PC-9 (cell line): ENCODE data around the gene EML2. TPM values are rescaled to one million over a fixed set of nuclear protein-coding genes. Genes with fewer than 3 reads are reported as not detected.

Experiments
- BruUV-seq: library from RNA; stranded (reverse); fragments of 400-500 nt; replicated peaks from 2 replicates; lab custom pipeline; 2021; lab: Mats Ljungman, UMichigan
- CTCF ChIA-PET: fragments of 300-600 bp; sonication (Branson Sonifier 250); formaldehyde crosslinking; loops from one replicate; lab custom pipeline; 2022; ENCODE audit warnings: antibody characterized with exemption; lab: Charles Lee
- POLR2A ChIA-PET: fragments of 300-600 bp; sonication (Branson Sonifier 250); formaldehyde crosslinking; loops from one replicate; lab custom pipeline; 2022; ENCODE audit warnings: antibody characterized with exemption; ENCODE audit not compliant: unreplicated experiment; lab: Charles Lee
- DNase-seq, 2 experiments: peaks; one replicate each; pipeline versions ENCODE4 v3.0.0 to v3.0.0-alpha.2; 2015 to 2022; ENCODE audit warnings: mixed read lengths in 1 of 2
- H2AFZ ChIP-seq: fragments of 200-600 bp; sonication (generic); 2 replicates; pipeline ENCODE4 v1.8.1; 2017; ENCODE audit warnings: antibody characterized with exemption
- H3F3A ChIP-seq: fragments of 200-600 bp; sonication (generic); 2 replicates; pipeline ENCODE4 v1.8.1; 2017; ENCODE audit warnings: antibody characterized with exemption, mild to moderate bottlenecking, low read depth; ENCODE audit not compliant: insufficient read depth
- H3K27ac ChIP-seq: fragments of 200-600 bp; sonication (generic); 2 replicates; pipeline ENCODE4 v1.6.1; 2016; ENCODE audit warnings: mixed run types
- H3K27me3 ChIP-seq: fragments of 200-600 bp; sonication (generic); 2 replicates; pipeline ENCODE4 v1.6.1; 2016; ENCODE audit warnings: low read depth, mixed run types; ENCODE audit not compliant: insufficient read depth
- H3K36me3 ChIP-seq: fragments of 200-600 bp; sonication (generic); 2 replicates; pipeline ENCODE4 v1.6.1; 2016; ENCODE audit warnings: low read depth, mixed run types
- H3K4me1 ChIP-seq: fragments of 200-600 bp; sonication (generic); replicated peaks from 2 replicates; pipeline ENCODE4 v1.6.1; 2016; ENCODE audit warnings: mixed run types; ENCODE audit not compliant: insufficient read depth
- H3K4me2 ChIP-seq: fragments of 200-600 bp; sonication (generic); 2 replicates; pipeline ENCODE4 v1.6.1; 2017; ENCODE audit warnings: mixed run types
- H3K4me3 ChIP-seq: fragments of 200-600 bp; sonication (generic); 2 replicates; pipeline ENCODE4 v1.6.1; 2016; ENCODE audit warnings: mixed run types
- H3K79me2 ChIP-seq: fragments of 200-600 bp; sonication (generic); 2 replicates; pipeline ENCODE4 v1.6.1; 2017; ENCODE audit warnings: low read depth, mixed run types
- H3K9me2 ChIP-seq: fragments of 200-600 bp; sonication (generic); 2 replicates; pipeline ENCODE4 v1.8.1; 2017; ENCODE audit warnings: mild to moderate bottlenecking; ENCODE audit not compliant: insufficient read depth
- H3K9me3 ChIP-seq: fragments of 200-600 bp; sonication (generic); 2 replicates; pipeline ENCODE4 v1.8.1; 2016; ENCODE audit warnings: low read depth; ENCODE audit not compliant: insufficient read depth
- H4K20me1 ChIP-seq: fragments of 200-600 bp; sonication (generic); 2 replicates; pipeline ENCODE4 v1.8.1; 2017; ENCODE audit not compliant: insufficient read depth
- CTCF ChIP-seq: fragments of 200-600 bp; sonication (generic); conservative IDR thresholded peaks from 2 replicates; pipeline ENCODE4 v1.6.1; 2017; ENCODE audit warnings: mixed run types, antibody characterized with exemption, mild to moderate bottlenecking, moderate library complexity
- EZH2 ChIP-seq: fragments of 200-600 bp; sonication (generic); IDR thresholded peaks from 2 replicates; pipeline ENCODE4 v1.8.0; 2017; ENCODE audit warnings: antibody characterized with exemption, low read depth
- intact Hi-C: fragments of 100-400 bp; cut with micrococcal nuclease; formaldehyde crosslinking; loops from one replicate; pipeline ENCODE4 v1.10.0; 2022; ENCODE audit not compliant: unreplicated experiment
- total RNA-seq: library from RNA; stranded (reverse); gene quantifications from 2 replicates; pipeline ENCODE4 v1.2.3, GENCODE V29; 2021

EML2 gene
- total RNA-seq, 1 experiment from 2014 or later: 61.7 TPM

GRCh38 chr19:45643024-45643926 is 4.1 kb upstream of the EML2 start:
- Histone ChIP-seq H3K27me3 (no peaks in the 10 kb centered on the region), H3K36me3 (no peaks in the 10 kb centered on the region), H3K4me1 (peaks cover 32% of the 10 kb centered on the region), H3K4me3 (no peak overlapping the region), H3K27ac (peak overlapping the region; percentile 88; the same call in 1 of the 2 replicates), H3K9me2 (no peaks in the 10 kb centered on the region), H3K9me3 (no peaks in the 10 kb centered on the region), H3K4me2 (peak overlapping the region; percentile 87), H2AFZ (no peak overlapping the region), H3F3A (peaks cover 53% of the 10 kb centered on the region), H4K20me1 (no peaks in the 10 kb centered on the region), H3K79me2 (no peaks in the 10 kb centered on the region)
- peak; percentile 100 for TF ChIP-seq CTCF
- TF ChIP-seq EZH2: no peak
- ChIA-PET POLR2A (interaction anchor here (0.5 to 0.8 kb wide), 2 partner anchors 20 to 29 kb away, joined by 3 read pairs; no protein-coding TSS in a partner anchor), CTCF (interaction anchor here (0.6 to 2.9 kb wide), 9 partner anchors 28 to 257 kb away, joined by 3 to 19 read pairs (median 7); no protein-coding TSS in a partner anchor)
- intact Hi-C loops: loop anchor here (1.0 to 5.0 kb wide), 7 partner anchors 36 to 158 kb away; partner anchors contain the start of genes OPA3 and VASP
- no TSS peak for BruUV-seq
- DNase-seq: peak; percentile 75 to 87

GRCh38 chr19:45641274-45642105 is 2.3 kb upstream of the EML2 start:
- H3K36me3 ChIP-seq: no peaks in the 10 kb centered on the region
- H3K27me3 ChIP-seq: no peaks in the 10 kb centered on the region
- peak overlapping the region; percentile 88 for H3K27ac ChIP-seq
- TF ChIP-seq CTCF (no peak), EZH2 (no peak)
- H3K9me3 ChIP-seq: no peaks in the 10 kb centered on the region
- peak overlapping the region; percentile 81 for H2AFZ ChIP-seq
- peak overlapping the region; percentile 87 for H3K4me2 ChIP-seq
- no peaks in the 10 kb centered on the region; the same call in 1 of the 2 replicates for H3K79me2 ChIP-seq
- ChIA-PET CTCF (interaction anchor here (0.5 to 2.9 kb wide), 22 partner anchors 11 to 573 kb away, joined by 3 to 20 read pairs (median 4); partner anchors contain the start of genes FBXO46, QPCTL, SIX5 and SNRPD2), POLR2A (interaction anchor here (0.5 to 1.0 kb wide), 9 partner anchors 11 to 209 kb away, joined by 3 to 23 read pairs (median 7); partner anchors contain the start of gene SIX5)
- TSS peak; percentile 80 for BruUV-seq
- peak overlapping the region; percentile 57 for H3K4me3 ChIP-seq
- H3K4me1 ChIP-seq: peaks cover 38% of the 10 kb centered on the region
- no peaks in the 10 kb centered on the region for H4K20me1 ChIP-seq
- no peaks in the 10 kb centered on the region for H3K9me2 ChIP-seq
- intact Hi-C loops: loop anchor here (1.0 to 5.0 kb wide), 7 partner anchors 35 to 202 kb away; partner anchors contain the start of genes OPA3 and VASP
- DNase-seq: peak; percentile 97 to 98
- peaks cover 58% of the 10 kb centered on the region for H3F3A ChIP-seq
